Measurements from ENCODE around the gene SIGMAR1.

- TF ChIP-seq CTCF (IDR thresholded peaks at IDR 0.05; ENCODE audit: insufficient read depth, low read length, poor library complexity, severe bottlenecking) (no peak), EZH2phosphoT487 (conservative IDR thresholded peaks at IDR 0.05; ENCODE audit: low read length) (no peak)
Measured at GRCh38 chr9:34606190-34606589, 31.4 kb downstream of the SIGMAR1 start.

Measured in SU-DHL-6 (cell line).